GM19023 (cell line): ENCODE measurements around the gene ERMAP.

Experiments
- ATAC-seq: cut with Tn5 transposase; IDR thresholded peaks from one replicate; pipeline ENCODE4 v1.9.1; 2021; ENCODE audit warnings: mild to moderate bottlenecking, moderate library complexity; ENCODE audit not compliant: unreplicated experiment

The ERMAP gene

GRCh38 chr1:42816585-42817439 lies at the start of gene ERMAP, which contains the start of gene SVBP:
TSS of gene ERMAP (plus strand) at chr1:42817122. CDS start at chr1:42830449, 13,327 bp downstream.
TSS of gene SVBP (minus strand) at chr1:42817397. CDS start at chr1:42816544, 853 bp downstream.
- ATAC-seq, result peak; percentile 86

DNA sequence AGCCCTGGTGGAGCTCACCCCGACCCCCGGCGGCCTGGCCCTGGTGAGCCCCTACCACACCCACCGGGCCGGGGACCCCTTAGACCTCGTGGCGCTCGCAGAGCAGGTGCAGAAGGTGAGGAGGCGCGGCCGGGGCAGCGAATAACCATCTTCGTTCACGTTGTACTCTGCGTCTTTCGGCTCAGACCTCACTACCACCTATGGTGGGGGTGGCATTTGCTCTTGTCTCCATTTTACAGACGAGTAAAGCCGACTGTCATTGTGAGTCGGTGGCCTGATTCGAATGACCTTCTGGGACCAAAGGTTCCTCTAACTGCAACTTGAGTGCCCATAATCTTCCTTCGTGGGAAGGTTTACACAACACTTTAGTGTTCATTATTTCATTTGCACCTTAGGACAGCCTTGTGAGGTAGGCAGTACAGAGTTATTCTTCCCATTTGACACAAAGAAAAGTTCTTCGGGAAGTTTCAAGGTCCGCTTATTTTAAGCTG lies 49.4 kb upstream of the ERMAP start:
- ATAC-seq, result peak; percentile 12

- no peak for ATAC-seq
Observed at GRCh38 chr1:42768172-42768571, 48.8 kb upstream of the ERMAP start.

GRCh38 chr1:42769811-42770210 lies 47.1 kb upstream of the ERMAP start:
- ATAC-seq, result no peak

GRCh38 chr1:42773420-42773819 lies 43.5 kb upstream of the ERMAP start:
- no peak for ATAC-seq

DNA sequence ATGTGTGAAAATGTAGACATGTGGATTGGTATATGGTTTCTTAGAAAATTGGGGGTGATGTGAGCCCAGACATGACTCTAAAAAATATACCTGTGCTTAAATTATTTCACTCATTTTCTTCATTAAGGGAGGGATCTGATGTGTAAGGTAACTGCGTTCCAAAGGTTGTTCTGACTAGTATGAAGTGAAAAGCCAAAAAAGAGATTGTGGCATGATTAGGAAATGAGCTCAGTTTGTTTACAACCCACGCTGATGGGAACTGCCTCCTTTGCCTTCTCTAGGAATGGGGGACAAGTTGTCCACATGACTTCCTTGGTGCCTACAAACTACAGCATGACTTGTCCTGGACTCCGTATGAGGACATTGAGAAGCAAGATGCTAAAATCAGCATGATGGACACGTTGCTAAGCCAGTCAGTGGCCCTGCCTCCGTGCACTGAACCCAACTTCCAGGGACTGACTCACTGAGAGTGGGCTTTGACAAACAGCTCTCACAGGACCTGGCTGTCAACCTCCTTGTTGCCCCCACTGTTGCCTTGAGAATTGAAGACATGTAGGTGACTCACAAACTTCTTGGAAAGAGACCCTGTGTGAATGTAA lies 41.9 kb upstream of the ERMAP start:
- ATAC-seq, result no peak

DNA sequence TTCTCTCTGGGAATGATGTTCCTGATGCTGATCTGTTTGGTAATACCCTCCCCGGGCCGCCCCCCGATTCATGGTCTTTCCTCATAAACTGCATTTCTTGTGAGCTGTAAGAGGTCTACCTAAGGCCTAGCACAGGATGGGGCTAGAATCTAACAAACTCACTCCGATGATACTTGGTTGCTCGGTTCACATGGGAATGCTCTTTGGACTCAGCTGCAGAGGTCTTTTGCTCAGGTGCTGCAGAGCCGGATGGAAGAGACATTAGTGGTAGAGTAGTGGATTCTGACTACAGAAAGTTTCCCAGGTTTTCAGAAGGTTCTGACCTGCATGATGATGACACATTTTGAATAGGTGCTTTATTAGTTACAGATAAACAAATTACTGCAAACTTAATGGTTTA lies 40.4 kb upstream of the ERMAP start:
- no peak for ATAC-seq

GRCh38 chr1:42777852-42778251 lies 39.1 kb upstream of the ERMAP start:
- ATAC-seq, result no peak

GRCh38 chr1:42779725-42780124 lies 37.2 kb upstream of the ERMAP start:
- no peak for ATAC-seq

GRCh38 chr1:42780176-42780575 lies 36.7 kb upstream of the ERMAP start:
- no peak for ATAC-seq

DNA sequence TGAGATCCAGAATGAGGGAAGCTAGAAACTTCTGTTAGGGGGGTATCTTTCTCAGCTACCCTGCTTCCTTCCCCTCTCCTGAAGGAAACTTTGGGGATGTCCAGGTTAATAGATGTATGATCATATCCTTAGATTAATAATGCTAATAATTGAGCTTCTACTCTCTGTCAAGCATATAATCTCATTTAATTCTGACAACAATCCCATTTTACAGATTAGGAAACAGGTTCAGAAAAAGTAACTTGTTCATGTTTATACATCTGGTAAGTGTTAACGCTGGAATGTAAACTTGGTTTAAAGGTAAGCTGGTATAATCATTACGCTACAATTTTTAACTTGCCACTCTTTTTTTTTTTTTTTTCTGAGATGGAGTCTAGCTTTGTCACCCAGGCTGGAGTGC lies 33.8 kb upstream of the ERMAP start:
- ATAC-seq, result no peak

DNA sequence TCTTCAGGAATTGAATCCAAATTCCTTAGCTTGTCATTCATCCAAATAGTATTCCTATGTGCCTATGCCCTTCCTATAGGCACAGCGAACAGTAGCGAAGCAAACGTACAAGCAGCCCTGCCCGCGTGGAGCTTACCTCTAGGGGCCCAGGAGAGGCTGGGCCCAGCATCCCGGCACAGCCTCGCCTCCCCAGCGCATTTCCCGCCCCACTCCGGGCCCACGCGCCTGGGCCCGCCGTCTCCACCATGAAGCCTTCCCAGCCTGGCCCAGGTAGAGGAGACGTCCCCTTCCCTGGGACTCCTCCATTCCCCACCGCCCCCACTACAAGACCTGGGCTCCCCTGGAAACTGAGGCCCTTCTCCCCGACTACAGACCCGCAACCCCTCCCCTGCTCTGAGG lies 32.4 kb upstream of the ERMAP start:
- ATAC-seq, result no peak

- no peak for ATAC-seq
Observed at GRCh38 chr1:42784946-42785693, 31.8 kb upstream of the ERMAP start, which contains the start of gene TMEM269. TSS of gene TMEM269 (plus strand) at chr1:42784991. CDS start at chr1:42789894, 4,903 bp downstream.

- ATAC-seq, result no peak
Observed at GRCh38 chr1:42786097-42786496, 30.8 kb upstream of the ERMAP start.

- ATAC-seq, result no peak
Observed at GRCh38 chr1:42788021-42788420, 28.9 kb upstream of the ERMAP start.

DNA sequence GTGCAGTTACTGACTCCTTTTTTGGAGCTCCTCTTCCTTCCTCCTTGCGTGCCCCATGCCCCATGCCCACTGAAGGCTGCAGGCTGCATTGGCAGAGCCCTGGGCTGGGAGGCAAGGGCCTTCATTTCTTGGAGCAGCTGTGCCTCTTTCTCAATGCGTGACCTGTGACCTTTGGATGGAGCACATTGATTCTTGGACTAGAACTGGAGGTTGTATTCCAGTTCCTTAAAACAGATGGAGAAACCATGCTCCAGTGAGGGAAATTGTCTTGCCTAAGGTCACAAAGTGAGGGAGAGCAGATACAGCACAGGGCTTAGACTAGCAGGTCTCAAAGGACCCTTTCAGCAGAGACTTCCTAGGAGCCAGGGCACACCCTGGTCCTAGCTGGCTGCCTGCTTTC lies 23.1 kb upstream of the ERMAP start:
- no peak for ATAC-seq

GRCh38 chr1:42797414-42797813 lies 19.5 kb upstream of the ERMAP start:
- ATAC-seq, result no peak

GRCh38 chr1:42797979-42798378 lies 18.9 kb upstream of the ERMAP start:
- ATAC-seq, result no peak

- ATAC-seq, result no peak
Observed at GRCh38 chr1:42801832-42802473, 15.0 kb upstream of the ERMAP start.

GRCh38 chr1:42806171-42806570 lies 10.8 kb upstream of the ERMAP start:
- no peak for ATAC-seq

DNA sequence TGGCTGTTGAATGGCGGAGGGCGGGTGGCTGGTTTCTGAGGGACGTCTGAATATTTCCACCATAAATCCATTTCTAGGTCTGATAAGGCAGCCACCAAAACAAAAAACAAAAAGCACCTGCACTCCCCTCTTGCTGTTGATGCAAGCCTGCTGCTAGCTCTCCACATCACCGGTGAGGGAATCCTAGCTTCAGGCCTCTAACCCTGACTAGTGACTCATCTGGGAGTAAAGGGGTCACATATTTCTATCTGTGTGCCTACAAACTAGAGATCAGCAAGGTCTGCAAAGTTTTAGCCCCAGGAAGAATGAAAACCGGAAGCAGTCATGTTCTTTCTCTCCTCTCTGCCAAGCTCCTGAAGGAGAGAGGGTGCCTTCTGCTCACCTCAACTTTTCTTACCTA lies 10.3 kb upstream of the ERMAP start:
- no peak for ATAC-seq
